Endothelial cell of umbilical vein (primary cell): ENCODE data around the gene GPX1. TPM values are rescaled to one million over a fixed set of nuclear protein-coding genes. Genes with fewer than 3 reads are reported as not detected.

ENCODE experiments used
- BruUV-seq: library from RNA; stranded (reverse); fragments of 400-500 nt; replicated peaks from 2 replicates; lab custom pipeline; 2021; lab: Mats Ljungman, UMichigan
- CTCF ChIA-PET: fragments of 300-600, 350-600 bp; sonication (Branson Sonifier 250); formaldehyde crosslinking; loops from one replicate; lab custom pipeline; 2021; ENCODE audit warnings: antibody characterized with exemption, inconsistent platforms; lab: Charles Lee
- POLR2A ChIA-PET: fragments of 300-600, 350-600 bp; sonication (Branson Sonifier 250); formaldehyde crosslinking; loops from one replicate; lab custom pipeline; 2021; ENCODE audit warnings: antibody characterized with exemption, inconsistent platforms; lab: Charles Lee
- DNase-seq: peaks from one replicate; pipeline ENCODE4 v3.0.0-alpha.2; 2011; ENCODE audit warnings: low read depth, low spot score
- FAIRE-seq: peaks from 2 replicates; lab custom pipeline; 2011; peaks lifted over from hg19 to GRCh38; lab: Jason Lieb, UNC
- H2AFZ ChIP-seq: 2 replicates; pipeline ENCODE4 v1.6.0; 2012; ENCODE audit warnings: low read depth, low read length, control low read depth, inconsistent platforms
- H3K27ac ChIP-seq: 2 replicates; pipeline ENCODE4 v1.5.1; 2011; ENCODE audit warnings: low read depth, mild to moderate bottlenecking, control low read depth, low read length, moderate library complexity; ENCODE audit not compliant: insufficient read depth
- H3K27me3 ChIP-seq, 2 experiments: 2 replicates each; pipeline versions ENCODE4 v1.6.0 to v1.6.1; 2011; ENCODE audit warnings: low read length in 2 of 2, mixed read lengths in 1 of 2; ENCODE audit not compliant: control insufficient read depth in 2 of 2, insufficient read depth in 2 of 2
- H3K36me3 ChIP-seq, 2 experiments: 2 replicates in 1 of 2; 3 replicates in 1 of 2; pipeline ENCODE4 v1.5.1; 2011; ENCODE audit warnings: low read length in 2 of 2, mild to moderate bottlenecking in 1 of 2, moderate library complexity in 1 of 2; ENCODE audit not compliant: control insufficient read depth in 2 of 2, insufficient read depth in 2 of 2; ENCODE audit errors: extremely low read depth in 1 of 2
- H3K4me1 ChIP-seq: 3 replicates; pipeline ENCODE4 v1.5.1; 2011; ENCODE audit warnings: mild to moderate bottlenecking, low read length; ENCODE audit not compliant: control insufficient read depth, insufficient read depth; ENCODE audit errors: extremely low read depth
- H3K4me2 ChIP-seq: 2 replicates; pipeline ENCODE4 v1.6.1; 2011; ENCODE audit warnings: low read length, control low read depth, mixed read lengths; ENCODE audit not compliant: insufficient read depth
- H3K4me3 ChIP-seq, 3 experiments: fragments of 200-600 bp in 1 of 3; sonication (generic), shearing (Covaris generic) in 1 of 3; replicated peaks in 1 of 3; 2 replicates each; pipeline ENCODE4 v1.5.1; 2011 to 2016; ENCODE audit warnings: control low read depth in 3 of 3, low read length in 3 of 3, mild to moderate bottlenecking in 2 of 3, inconsistent platforms in 1 of 3, low read depth in 1 of 3, moderate library complexity in 1 of 3; ENCODE audit not compliant: insufficient read depth in 1 of 3
- H3K79me2 ChIP-seq: 2 replicates; pipeline ENCODE4 v1.6.0; 2012; ENCODE audit warnings: low read length, inconsistent platforms; ENCODE audit not compliant: control insufficient read depth, insufficient read depth
- H3K9ac ChIP-seq: replicated peaks from 2 replicates; pipeline ENCODE3; 2011; ENCODE audit warnings: low read length, control low read depth; ENCODE audit not compliant: insufficient read depth; ENCODE audit errors: extremely low read depth
- H3K9me1 ChIP-seq: replicated peaks from 3 replicates; pipeline ENCODE4 v1.6.0; 2011; ENCODE audit warnings: mild to moderate bottlenecking, low read length; ENCODE audit not compliant: control insufficient read depth, insufficient read depth; ENCODE audit errors: extremely low read depth
- H3K9me3 ChIP-seq: replicated peaks from 2 replicates; pipeline ENCODE4 v1.5.1; 2012; ENCODE audit warnings: low read length, inconsistent platforms; ENCODE audit not compliant: control insufficient read depth, insufficient read depth
- H4K20me1 ChIP-seq: replicated peaks from 2 replicates; pipeline ENCODE3; 2011; ENCODE audit warnings: mild to moderate bottlenecking, low read length; ENCODE audit not compliant: control insufficient read depth, insufficient read depth; ENCODE audit errors: extremely low read depth
- EZH2 ChIP-seq: IDR thresholded peaks from 2 replicates; pipeline ENCODE4 v1.6.1; 2012; ENCODE audit warnings: borderline replicate concordance, low read depth, mild to moderate bottlenecking, moderate library complexity, low read length, inconsistent platforms; ENCODE audit not compliant: severe bottlenecking
- FOS ChIP-seq: IDR thresholded peaks from 2 replicates; pipeline ENCODE4 v1.6.1; 2011; ENCODE audit warnings: mild to moderate bottlenecking, low read length, moderate library complexity, borderline replicate concordance; ENCODE audit not compliant: insufficient read depth
- GATA2 ChIP-seq: IDR thresholded peaks from 2 replicates; pipeline ENCODE4 v1.7.0; 2011; ENCODE audit warnings: low read depth, mild to moderate bottlenecking, moderate library complexity, mixed read lengths, low read length; ENCODE audit not compliant: insufficient read length, insufficient read depth
- JUN ChIP-seq: IDR thresholded peaks from 2 replicates; pipeline ENCODE4 v1.6.1; 2011; ENCODE audit warnings: borderline replicate concordance, low read depth; ENCODE audit not compliant: insufficient read length, insufficient read depth
- MYC ChIP-seq: IDR thresholded peaks from one replicate; pipeline ENCODE4 v1.6.1; 2011; ENCODE audit warnings: mild to moderate bottlenecking, low read depth, low read length
- POLR2A ChIP-seq: IDR thresholded peaks from 2 replicates; pipeline ENCODE4 v1.6.1; 2012; ENCODE audit warnings: low read depth, mild to moderate bottlenecking, control low read depth, low read length
- POLR2AphosphoS5 ChIP-seq: IDR thresholded peaks from 2 replicates; pipeline ENCODE4 v1.6.1; 2012; ENCODE audit warnings: low read depth, mild to moderate bottlenecking, control low read depth, low read length, moderate library complexity; ENCODE audit not compliant: insufficient read depth
- dilution Hi-C: fragments of 300-500 bp; cut with MboI; formaldehyde crosslinking; loops from one replicate; pipeline ENCODE4 v1.15.0; 2019; ENCODE audit warnings: low sequenced_read_pairs; ENCODE audit not compliant: extremely low pct_ligation_motif_present
- intact Hi-C: fragments of 100-400 bp; cut with micrococcal nuclease; formaldehyde crosslinking; loops from one replicate; pipeline ENCODE4 v1.10.0; 2022
- polyA plus RNA-seq, 4 experiments: library from polyadenylated mRNA; depleted of rRNA in 3 of 4; stranded (reverse) in 3 of 4; unstranded in 1 of 4; fragments of >200 nt; gene quantifications; 2 replicates each; pipeline versions ENCODE4 v1.2.1 to v1.2.3, GENCODE V29; 2011 to 2012; ENCODE audit warnings: missing spikeins in 1 of 4
- total RNA-seq: library from RNA; stranded (reverse); gene quantifications from 2 replicates; pipeline ENCODE4 v1.2.3, GENCODE V29; 2021
- TF ChIP-seq, protein P1 (sequence below): IDR thresholded peaks from 2 replicates; pipeline ENCODE4 v1.6.1; 2011; ENCODE audit not compliant: insufficient read depth, insufficient read length
- TF ChIP-seq, protein P2 (sequence below), 2 donors: IDR thresholded peaks; 1 replicate in 1 of 2; 2 replicates in 1 of 2; pipeline ENCODE4 v1.5.1; 2011; ENCODE audit warnings: low read length in 2 of 2, mild to moderate bottlenecking in 2 of 2, moderate library complexity in 2 of 2, control low read depth in 1 of 2, inconsistent platforms in 1 of 2, low read depth in 1 of 2; ENCODE audit not compliant: insufficient read depth in 1 of 2; ENCODE audit errors: extremely low read depth in 1 of 2

Gene GPX1
- total and polyA plus RNA-seq, 2 donors (not counting 3 experiments of a cell fraction or from before 2014, with no cell fraction given) = 461 to 1,348 TPM

DNA sequence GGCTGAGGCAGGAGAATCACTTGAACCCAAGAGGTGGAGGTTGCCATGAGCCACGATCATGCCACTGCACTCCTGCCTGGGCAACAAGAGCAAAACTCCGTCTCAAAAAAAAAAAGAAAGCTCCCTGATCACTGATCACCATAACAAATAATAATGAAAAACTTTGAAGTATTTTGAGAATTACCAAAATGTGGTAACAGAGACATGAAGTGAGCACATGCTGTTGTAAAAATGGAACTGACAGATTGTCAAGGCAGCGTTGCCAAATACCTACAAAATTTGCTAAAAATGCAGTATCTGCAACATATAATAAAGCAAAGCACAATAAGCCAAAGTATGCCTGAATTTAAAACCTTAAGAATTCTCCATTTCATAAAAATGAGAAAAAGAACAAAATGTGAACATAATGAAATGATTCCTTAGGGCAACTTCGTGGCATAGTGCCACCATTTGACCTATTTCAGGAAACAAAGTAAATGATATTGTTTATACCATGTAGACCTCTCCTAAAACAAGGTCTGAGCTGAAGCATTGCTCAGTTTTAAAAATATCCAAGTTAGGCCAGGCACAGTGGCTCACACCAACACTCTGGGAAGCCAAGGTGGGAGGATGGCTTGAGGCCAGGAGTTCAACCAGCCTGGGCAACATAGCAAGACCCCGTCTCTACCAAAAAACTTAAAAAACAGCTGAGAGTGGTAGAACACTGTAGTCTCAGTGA is 24.1 kb downstream of the GPX1 start:
- ChIA-PET POLR2A (no interaction called here), CTCF (interaction anchor here (0.9 to 2.9 kb wide), 4 partner anchors 9 to 115 kb away, joined by 3 to 18 read pairs (median 4); no protein-coding TSS in a partner anchor)
- DNase-seq = no peak
- Histone ChIP-seq H3K4me1 (peaks cover 5% of the 10 kb centered on the region), H3K4me2 (no peak overlapping the region), H3K36me3 (peaks cover 14 to 17% of the 10 kb centered on the region in 2 experiments), H3K27me3 (no peaks in the 10 kb centered on the region), H3K9me3 (no peaks in the 10 kb centered on the region), H3K27ac (no peak overlapping the region), H3K79me2 (peaks cover 39% of the 10 kb centered on the region), H2AFZ (no peak overlapping the region), H3K9ac (no peak overlapping the region), H3K9me1 (no peaks in the 10 kb centered on the region), H4K20me1 (no peaks in the 10 kb centered on the region), H3K4me3 (no peak overlapping the region)
- dilution Hi-C loops (no loop called here), intact Hi-C loops (no loop called here)
- TF ChIP-seq MYC (no peak), POLR2AphosphoS5 (no peak), JUN (no peak), FOS (no peak), GATA2 (no peak)
- TF ChIP-seq, protein P1, sequence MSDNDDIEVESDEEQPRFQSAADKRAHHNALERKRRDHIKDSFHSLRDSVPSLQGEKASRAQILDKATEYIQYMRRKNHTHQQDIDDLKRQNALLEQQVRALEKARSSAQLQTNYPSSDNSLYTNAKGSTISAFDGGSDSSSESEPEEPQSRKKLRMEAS = no peak
- no peak for FAIRE-seq
- no TSS peak for BruUV-seq

DNA sequence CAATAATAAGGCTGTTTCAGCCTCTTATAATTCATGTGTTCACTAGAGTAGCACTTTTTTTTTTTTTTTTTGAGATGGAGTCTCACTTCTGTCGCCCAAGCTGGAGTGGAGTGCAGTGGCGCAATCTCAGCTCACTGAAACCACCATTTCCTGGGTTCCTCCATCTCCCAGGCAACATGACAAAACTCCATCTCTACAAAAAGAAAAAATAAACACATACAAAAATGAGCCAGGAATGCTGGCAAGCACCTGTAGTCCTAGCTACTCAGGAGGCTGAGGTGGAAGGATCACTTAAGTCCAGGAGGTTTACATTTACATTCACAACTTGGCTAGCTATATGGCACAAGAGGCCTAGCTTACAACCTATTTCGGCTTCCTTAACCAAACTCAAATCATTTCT is 25.1 kb downstream of the GPX1 start:
- no peaks in the 10 kb centered on the region for H3K9me1 ChIP-seq
- no peak overlapping the region for H2AFZ ChIP-seq
- no peak overlapping the region for H3K4me3 ChIP-seq
- H3K4me2 ChIP-seq = no peak overlapping the region
- BruUV-seq = no TSS peak
- peaks cover 14 to 18% of the 10 kb centered on the region in 2 experiments for H3K36me3 ChIP-seq
- no peaks in the 10 kb centered on the region for H3K27me3 ChIP-seq
- ChIA-PET CTCF (interaction anchor here (1.2 to 1.6 kb wide), 2 partner anchors 22 to 162 kb away, joined by 3 to 6 read pairs; partner anchors contain the start of gene KLHDC8B), POLR2A (interaction anchor here (0.6 to 0.7 kb wide), 2 partner anchors 10 to 108 kb away, joined by 3 read pairs; no protein-coding TSS in a partner anchor)
- no peak overlapping the region for H3K9ac ChIP-seq
- no peak for DNase-seq
- no peak overlapping the region for H3K27ac ChIP-seq
- FAIRE-seq = no peak
- H3K4me1 ChIP-seq = no peaks in the 10 kb centered on the region
- TF ChIP-seq EZH2 (no peak), POLR2A (no peak), FOS (no peak), MYC (no peak), GATA2 (no peak), POLR2AphosphoS5 (no peak), JUN (no peak)
- TF ChIP-seq, protein P1 = no peak
- TF ChIP-seq, protein P2, sequence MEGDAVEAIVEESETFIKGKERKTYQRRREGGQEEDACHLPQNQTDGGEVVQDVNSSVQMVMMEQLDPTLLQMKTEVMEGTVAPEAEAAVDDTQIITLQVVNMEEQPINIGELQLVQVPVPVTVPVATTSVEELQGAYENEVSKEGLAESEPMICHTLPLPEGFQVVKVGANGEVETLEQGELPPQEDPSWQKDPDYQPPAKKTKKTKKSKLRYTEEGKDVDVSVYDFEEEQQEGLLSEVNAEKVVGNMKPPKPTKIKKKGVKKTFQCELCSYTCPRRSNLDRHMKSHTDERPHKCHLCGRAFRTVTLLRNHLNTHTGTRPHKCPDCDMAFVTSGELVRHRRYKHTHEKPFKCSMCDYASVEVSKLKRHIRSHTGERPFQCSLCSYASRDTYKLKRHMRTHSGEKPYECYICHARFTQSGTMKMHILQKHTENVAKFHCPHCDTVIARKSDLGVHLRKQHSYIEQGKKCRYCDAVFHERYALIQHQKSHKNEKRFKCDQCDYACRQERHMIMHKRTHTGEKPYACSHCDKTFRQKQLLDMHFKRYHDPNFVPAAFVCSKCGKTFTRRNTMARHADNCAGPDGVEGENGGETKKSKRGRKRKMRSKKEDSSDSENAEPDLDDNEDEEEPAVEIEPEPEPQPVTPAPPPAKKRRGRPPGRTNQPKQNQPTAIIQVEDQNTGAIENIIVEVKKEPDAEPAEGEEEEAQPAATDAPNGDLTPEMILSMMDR (IDR thresholded peaks at IDR 0.05; ENCODE audit: extremely low read depth in 1 of 2, insufficient read depth in 1 of 2, low read depth in 1 of 2, low read length in 2 of 2) = no peak
- intact Hi-C loops = no loop called here
- H3K79me2 ChIP-seq = peaks cover 29% of the 10 kb centered on the region
- dilution Hi-C loops = no loop called here
- no peaks in the 10 kb centered on the region for H3K9me3 ChIP-seq
- no peaks in the 10 kb centered on the region for H4K20me1 ChIP-seq
